HS-5 (cell line): ENCODE results near the gene TMEM201.

ENCODE experiments used
- DNase-seq: peaks from one replicate; pipeline ENCODE4 v3.0.0-alpha.2; 2012; ENCODE audit warnings: low read depth

TMEM201 gene

DNA sequence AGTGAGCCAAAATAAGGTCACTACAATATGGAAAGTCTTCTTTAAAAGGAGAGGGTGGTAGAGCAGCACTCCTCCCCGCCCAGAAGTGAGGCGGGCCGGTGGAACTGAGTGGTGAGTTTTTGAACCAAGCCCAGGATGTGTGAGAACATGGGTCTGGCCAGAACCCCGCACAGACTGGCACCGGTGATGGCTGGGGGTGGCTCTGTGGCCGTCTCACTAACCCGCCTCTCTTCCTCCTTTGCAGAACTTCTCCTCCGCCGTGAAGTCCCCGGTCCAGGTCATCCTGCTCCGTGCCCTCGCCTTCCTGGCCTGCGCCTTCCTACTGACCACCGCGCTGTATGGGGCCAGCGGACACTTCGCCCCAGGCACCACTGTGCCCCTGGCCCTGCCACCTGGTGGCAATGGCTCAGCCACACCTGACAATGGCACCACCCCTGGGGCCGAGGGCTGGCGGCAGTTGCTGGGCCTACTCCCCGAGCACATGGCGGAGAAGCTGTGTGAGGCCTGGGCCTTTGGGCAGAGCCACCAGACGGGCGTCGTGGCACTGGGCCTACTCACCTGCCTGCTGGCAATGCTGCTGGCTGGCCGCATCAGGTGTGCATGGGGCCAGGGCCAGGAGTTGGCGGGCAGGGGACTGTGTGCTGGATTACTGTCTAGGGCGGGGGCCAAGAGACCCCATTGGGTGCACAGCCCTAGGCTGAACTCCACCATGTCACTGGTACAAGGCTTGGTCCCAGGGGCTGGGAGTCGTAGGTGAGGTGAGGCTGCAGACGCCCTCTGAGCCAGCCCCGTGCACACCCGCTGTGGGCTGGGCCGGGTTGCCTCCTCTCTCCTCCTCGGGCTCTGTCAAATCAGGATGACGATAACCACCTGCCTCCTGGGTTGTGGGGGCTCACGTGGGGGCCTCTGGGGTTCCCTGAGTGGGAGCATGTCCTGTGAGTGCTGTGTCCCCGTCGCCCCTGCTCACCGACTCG, 12.4 kb downstream of the TMEM201 start:
- no peak for DNase-seq

GRCh38 chr1:9601942-9602793, 13.5 kb downstream of the TMEM201 start:
- DNase-seq = no peak

- no peak for DNase-seq
These were observed 14.1 kb downstream of the TMEM201 start for GRCh38 chr1:9602794-9603167.

GRCh38 chr1:9603307-9603706, 14.6 kb downstream of the TMEM201 start:
- DNase-seq = no peak

- no peak for DNase-seq
These were observed 15.3 kb downstream of the TMEM201 start for GRCh38 chr1:9603766-9604753.

GRCh38 chr1:9604836-9605235, 16.1 kb downstream of the TMEM201 start:
- DNase-seq = no peak

DNA sequence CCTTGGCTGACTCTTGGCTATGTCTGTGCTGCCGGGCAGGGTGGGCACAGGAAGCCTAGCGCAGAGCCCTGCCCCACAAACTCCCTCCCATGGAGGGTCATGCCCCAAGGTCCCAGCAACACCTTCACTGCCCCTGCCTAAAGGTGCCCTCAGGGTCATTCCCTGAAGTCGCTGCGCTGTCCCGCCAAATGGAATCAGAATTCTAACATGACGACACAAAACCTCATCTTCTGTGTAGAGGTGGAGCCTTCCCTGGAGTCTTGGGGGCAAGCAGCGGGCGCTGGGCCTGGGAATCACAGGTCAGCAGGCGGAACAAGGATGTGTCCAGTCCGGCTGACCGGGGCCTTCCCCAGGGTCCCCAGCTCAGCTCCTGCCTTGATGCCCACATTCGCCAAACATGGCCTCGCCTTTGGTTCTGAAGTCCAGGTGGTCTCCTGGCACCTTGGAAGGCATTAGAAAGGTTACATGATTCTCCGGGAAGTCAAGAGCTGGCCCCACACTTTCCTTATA, 17.3 kb downstream of the TMEM201 start:
- no peak for DNase-seq

DNA sequence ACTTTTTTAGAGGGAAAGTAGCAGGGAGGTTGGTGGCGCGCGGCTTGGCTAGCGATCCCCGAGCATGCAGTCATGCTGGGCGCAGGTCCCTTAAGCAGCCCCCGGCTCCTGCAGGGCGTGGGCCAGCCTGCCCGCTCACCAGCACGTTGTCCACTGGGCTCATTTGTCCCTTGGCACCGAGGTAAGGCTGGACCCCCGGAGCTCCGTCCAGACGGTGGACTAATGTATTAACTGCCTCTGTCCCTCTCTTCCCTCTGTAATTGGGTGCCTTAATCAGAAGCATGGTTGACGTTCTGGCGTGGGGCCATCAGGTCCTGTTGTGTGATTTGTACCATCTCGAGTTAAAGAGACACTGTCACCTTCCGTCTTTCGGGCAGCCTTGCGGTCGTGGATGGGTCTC, 17.7 kb downstream of the TMEM201 start:
- no peak for DNase-seq

GRCh38 chr1:9606948-9607347, 18.2 kb downstream of the TMEM201 start:
- DNase-seq = no peak

- DNase-seq = no peak
These were observed 18.6 kb downstream of the TMEM201 start for GRCh38 chr1:9607352-9607751.

GRCh38 chr1:9609998-9610397, 21.3 kb downstream of the TMEM201 start:
- no peak for DNase-seq

GRCh38 chr1:9610548-9610947, 21.8 kb downstream of the TMEM201 start:
- no peak for DNase-seq

- no peak for DNase-seq
These were observed 23.0 kb downstream of the TMEM201 start for GRCh38 chr1:9611716-9612115.

DNA sequence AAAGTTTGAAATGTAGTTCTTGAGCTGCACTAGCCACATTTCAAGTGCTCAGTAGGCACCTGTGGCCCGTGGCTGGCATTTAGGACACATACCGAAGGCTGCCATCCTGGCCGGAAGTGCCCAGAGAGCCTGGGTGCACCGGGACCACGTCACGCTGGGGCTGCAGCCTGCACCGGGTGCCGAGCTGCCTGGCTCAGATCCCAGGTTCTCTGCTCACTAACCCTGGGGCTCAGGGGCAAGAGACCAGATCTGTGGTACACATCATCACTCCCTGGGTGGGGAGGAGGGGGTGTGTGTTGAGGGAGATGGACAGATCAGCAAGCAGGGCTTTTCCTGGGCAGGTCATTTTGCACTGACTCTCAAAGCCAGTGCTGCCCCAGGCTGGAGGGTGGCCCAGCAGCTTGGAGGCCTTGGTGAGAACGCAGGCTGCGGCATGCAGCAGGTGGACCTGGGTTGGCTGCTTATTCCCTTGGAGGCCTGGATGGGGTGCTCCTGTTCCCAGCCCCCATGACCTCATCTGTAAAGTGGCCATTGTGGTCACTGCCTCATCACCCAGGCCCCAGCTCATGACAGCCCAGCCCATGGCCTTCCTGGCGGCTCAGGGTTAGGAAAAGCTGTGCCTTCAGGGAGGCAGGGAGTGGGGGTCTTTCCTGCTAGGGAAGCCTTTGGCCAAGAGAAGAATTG, 23.6 kb downstream of the TMEM201 start:
- DNase-seq = no peak

DNA sequence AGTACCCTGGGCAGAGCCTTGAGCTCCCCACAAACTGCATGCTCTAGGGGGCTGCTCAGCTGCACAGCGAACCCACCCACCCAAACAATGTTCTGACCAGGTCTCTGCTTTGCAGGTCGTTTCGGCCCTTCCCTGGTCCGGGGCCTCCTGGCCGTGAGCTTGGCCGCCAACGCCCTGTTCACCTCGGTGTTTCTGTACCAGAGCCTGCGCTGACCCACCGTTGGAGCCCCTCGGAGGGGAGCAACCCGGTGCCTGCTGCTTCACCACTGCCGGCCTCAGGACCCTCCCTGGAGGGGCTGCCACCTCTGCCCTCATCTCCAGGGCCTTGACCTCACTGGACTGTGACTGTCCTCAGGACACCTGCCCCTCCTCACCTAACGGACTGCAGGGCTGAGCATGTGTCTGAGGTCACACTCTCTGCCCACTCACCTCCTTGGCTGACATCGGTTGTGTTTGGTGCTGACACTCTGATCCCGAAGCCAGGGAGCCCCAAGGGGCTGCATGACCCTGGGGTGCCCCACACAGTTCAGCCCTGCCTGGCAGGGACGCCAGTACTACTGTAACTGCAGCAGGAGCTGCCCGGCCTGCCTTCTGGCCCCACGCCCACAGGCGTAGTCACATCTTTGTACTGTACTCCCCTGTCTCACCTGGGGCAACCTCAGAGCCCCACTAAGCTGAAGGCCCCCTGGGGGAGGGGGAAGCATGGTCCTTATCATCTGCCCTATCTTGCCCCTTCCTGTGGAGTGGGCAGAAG, 24.3 kb downstream of the TMEM201 start:
- no peak for DNase-seq

- no peak for DNase-seq
These were observed 25.1 kb downstream of the TMEM201 start for GRCh38 chr1:9613625-9614299.

- no peak for DNase-seq
These were observed 26.8 kb downstream of the TMEM201 start for GRCh38 chr1:9615316-9616063.

GRCh38 chr1:9618909-9619679, 30.4 kb downstream of the TMEM201 start:
- DNase-seq = no peak
